GM23248 (cell line): ENCODE measurements around the gene ADNP2.

Source experiments
- EZH2 ChIP-seq: fragments of 200-600 bp; sonication (generic); IDR thresholded peaks from 2 replicates; pipeline ENCODE4 v1.6.1; 2018; ENCODE audit warnings: antibody characterized with exemption, mild to moderate bottlenecking; ENCODE audit not compliant: insufficient read depth, poor library complexity, severe bottlenecking
- EZH2phosphoT487 ChIP-seq: fragments of 200-600 bp; sonication (generic); IDR thresholded peaks from 2 replicates; pipeline ENCODE4 v1.6.1; 2018; ENCODE audit warnings: antibody characterized with exemption, moderate library complexity, mild to moderate bottlenecking, low read depth; ENCODE audit not compliant: insufficient read depth

GRCh38 chr18:80070825-80071224 lies 38.2 kb upstream of the ADNP2 start:
- TF ChIP-seq EZH2 (no peak), EZH2phosphoT487 (no peak)
